A673 (cell line): ENCODE data around the gene STYXL1. TPM values are rescaled to one million over a fixed set of nuclear protein-coding genes. Genes with fewer than 3 reads are reported as not detected.

ENCODE experiments used
- BruUV-seq: library from RNA; stranded (reverse); fragments of 400-500 nt; replicated peaks from 2 replicates; lab custom pipeline; 2021; lab: Mats Ljungman, UMichigan
- CTCF ChIA-PET: fragments of 300-600 bp; sonication (Branson Sonifier 250); formaldehyde crosslinking; loops from one replicate; lab custom pipeline; 2022; ENCODE audit warnings: antibody characterized with exemption; lab: Charles Lee
- POLR2A ChIA-PET: fragments of 300-600 bp; sonication (Branson Sonifier 250); formaldehyde crosslinking; loops from one replicate; lab custom pipeline; 2022; ENCODE audit warnings: antibody characterized with exemption; ENCODE audit not compliant: low non-redundant PET; lab: Charles Lee
- DNase-seq: peaks from one replicate; pipeline ENCODE4 v3.0.0-alpha.2; 2015; ENCODE audit warnings: low spot score
- H3K27ac ChIP-seq: fragments of 200-600 bp; sonication (generic); 2 replicates; pipeline ENCODE4 v1.5.1; 2016; ENCODE audit warnings: mixed run types, low read depth, mild to moderate bottlenecking, mixed read lengths, antibody characterized with exemption, low read length; ENCODE audit not compliant: poor library complexity, severe bottlenecking
- H3K27me3 ChIP-seq: fragments of 200-600 bp; sonication (generic); replicated peaks from 2 replicates; pipeline ENCODE4 v1.6.1; 2017; ENCODE audit warnings: mixed run types, low read depth, mild to moderate bottlenecking, mixed read lengths, antibody characterized with exemption, low read length; ENCODE audit not compliant: insufficient read depth, poor library complexity
- H3K36me3 ChIP-seq: fragments of 200-600 bp; sonication (generic); 2 replicates; pipeline ENCODE4 v1.6.1; 2016; ENCODE audit warnings: mixed run types, mild to moderate bottlenecking, mixed read lengths, antibody characterized with exemption, low read length; ENCODE audit not compliant: insufficient read depth, poor library complexity, severe bottlenecking
- H3K4me1 ChIP-seq: fragments of 200-600 bp; sonication (generic); 2 replicates; pipeline ENCODE4 v1.6.1; 2017; ENCODE audit warnings: mixed run types, mild to moderate bottlenecking, mixed read lengths, antibody characterized with exemption, low read length; ENCODE audit not compliant: insufficient read depth, poor library complexity, severe bottlenecking
- H3K4me3 ChIP-seq: fragments of 200-600 bp; sonication (generic); 2 replicates; pipeline ENCODE4 v1.5.1; 2016; ENCODE audit warnings: low read depth, mixed run types, mild to moderate bottlenecking, mixed read lengths, low read length; ENCODE audit not compliant: poor library complexity, severe bottlenecking
- H3K9me3 ChIP-seq: fragments of 200-600 bp; sonication (generic); 2 replicates; pipeline ENCODE4 v1.6.1; 2016; ENCODE audit warnings: mixed run types, low read depth, mild to moderate bottlenecking, mixed read lengths, antibody characterized with exemption, low read length; ENCODE audit not compliant: poor library complexity, severe bottlenecking
- EZH2 ChIP-seq: fragments of 200-600 bp; sonication (generic); IDR thresholded peaks from 2 replicates; pipeline ENCODE4 v1.6.1; 2017; ENCODE audit warnings: borderline replicate concordance, low read depth, mild to moderate bottlenecking, mixed read lengths, antibody characterized with exemption, low read length; ENCODE audit not compliant: poor library complexity, severe bottlenecking
- intact Hi-C: fragments of 100-400 bp; cut with micrococcal nuclease; formaldehyde crosslinking; loops from one replicate; pipeline ENCODE4 v1.10.0; 2022; ENCODE audit not compliant: unreplicated experiment
- total RNA-seq: library from RNA; stranded (reverse); gene quantifications from 2 replicates; pipeline ENCODE4 v1.2.3, GENCODE V29; 2021
- TF ChIP-seq, protein P1 (sequence below): fragments of 300-800, 200-600 bp; sonication (generic); conservative IDR thresholded peaks from 2 replicates; pipeline ENCODE4 v1.5.1; 2017; ENCODE audit warnings: low read depth, mild to moderate bottlenecking, antibody characterized with exemption, low read length, moderate library complexity, mixed read lengths

STYXL1 gene
- total RNA-seq, 1 experiment from 2014 or later, result 36.3 TPM

DNA sequence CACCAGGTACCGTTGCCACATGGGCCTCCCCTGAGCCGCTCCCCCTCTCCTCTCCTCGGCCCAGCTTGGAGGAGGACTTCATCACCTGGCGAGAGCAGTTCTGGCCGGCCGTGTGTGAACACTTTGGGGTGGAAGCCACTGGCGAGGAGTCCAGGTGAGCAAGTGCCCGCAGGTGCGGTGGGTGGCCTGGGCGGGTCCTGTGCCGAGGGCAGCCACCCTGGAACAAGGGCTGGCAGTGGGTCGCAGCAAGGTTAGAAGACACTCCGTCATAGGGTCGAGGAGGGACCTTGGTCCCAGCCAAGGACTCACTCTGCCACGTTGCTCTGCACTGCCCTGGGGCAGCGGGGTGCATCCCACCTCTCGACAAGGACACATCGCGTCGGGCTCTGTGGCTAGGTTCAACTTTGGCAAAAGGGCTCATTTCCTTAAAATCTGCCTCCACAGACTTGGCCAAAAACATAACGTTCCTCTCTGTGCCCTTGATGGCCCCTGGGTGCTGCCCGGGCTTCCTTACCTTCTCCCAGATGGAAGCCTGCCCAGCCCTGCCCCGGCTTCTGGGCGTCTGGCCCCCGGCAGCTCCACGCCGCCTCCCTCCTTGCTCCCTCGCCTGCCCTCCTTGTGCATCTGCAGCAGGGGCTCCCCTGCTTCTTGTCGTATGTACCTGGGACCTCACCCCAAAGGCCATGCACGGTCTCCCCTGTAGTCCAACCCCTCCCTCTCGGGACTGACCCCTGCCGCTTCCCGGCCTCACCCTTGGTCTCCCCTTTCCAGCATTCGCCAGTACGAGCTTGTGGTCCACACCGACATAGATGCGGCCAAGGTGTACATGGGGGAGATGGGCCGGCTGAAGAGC is 66.1 kb downstream of the STYXL1 start:
- no TSS peak for BruUV-seq
- DNase-seq, result no peak
- ChIA-PET CTCF (no interaction called here), POLR2A (no interaction called here)
- Histone ChIP-seq H3K27me3 (no peaks in the 10 kb centered on the region), H3K4me1 (no peaks in the 10 kb centered on the region), H3K36me3 (peaks cover 34% of the 10 kb centered on the region), H3K27ac (no peak overlapping the region), H3K4me3 (no peak overlapping the region), H3K9me3 (no peaks in the 10 kb centered on the region)
- intact Hi-C loops, result no loop called here
- no peak for TF ChIP-seq EZH2
- TF ChIP-seq, protein P1, sequence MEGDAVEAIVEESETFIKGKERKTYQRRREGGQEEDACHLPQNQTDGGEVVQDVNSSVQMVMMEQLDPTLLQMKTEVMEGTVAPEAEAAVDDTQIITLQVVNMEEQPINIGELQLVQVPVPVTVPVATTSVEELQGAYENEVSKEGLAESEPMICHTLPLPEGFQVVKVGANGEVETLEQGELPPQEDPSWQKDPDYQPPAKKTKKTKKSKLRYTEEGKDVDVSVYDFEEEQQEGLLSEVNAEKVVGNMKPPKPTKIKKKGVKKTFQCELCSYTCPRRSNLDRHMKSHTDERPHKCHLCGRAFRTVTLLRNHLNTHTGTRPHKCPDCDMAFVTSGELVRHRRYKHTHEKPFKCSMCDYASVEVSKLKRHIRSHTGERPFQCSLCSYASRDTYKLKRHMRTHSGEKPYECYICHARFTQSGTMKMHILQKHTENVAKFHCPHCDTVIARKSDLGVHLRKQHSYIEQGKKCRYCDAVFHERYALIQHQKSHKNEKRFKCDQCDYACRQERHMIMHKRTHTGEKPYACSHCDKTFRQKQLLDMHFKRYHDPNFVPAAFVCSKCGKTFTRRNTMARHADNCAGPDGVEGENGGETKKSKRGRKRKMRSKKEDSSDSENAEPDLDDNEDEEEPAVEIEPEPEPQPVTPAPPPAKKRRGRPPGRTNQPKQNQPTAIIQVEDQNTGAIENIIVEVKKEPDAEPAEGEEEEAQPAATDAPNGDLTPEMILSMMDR, result no peak

DNA sequence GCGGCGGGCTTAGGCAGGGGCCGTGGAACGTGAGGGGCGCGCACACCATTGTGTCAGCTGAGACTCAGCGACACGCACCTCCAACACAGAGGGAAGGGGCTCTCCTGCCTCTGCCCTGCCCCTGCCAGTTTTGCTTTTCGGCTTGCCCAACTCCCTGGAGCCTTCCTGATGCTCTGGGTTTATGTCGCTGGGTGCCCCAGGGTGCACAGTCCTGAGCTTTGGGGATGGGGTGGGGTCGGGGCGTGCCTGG is 66.7 kb downstream of the STYXL1 start:
- intact Hi-C loops, result no loop called here

DNA sequence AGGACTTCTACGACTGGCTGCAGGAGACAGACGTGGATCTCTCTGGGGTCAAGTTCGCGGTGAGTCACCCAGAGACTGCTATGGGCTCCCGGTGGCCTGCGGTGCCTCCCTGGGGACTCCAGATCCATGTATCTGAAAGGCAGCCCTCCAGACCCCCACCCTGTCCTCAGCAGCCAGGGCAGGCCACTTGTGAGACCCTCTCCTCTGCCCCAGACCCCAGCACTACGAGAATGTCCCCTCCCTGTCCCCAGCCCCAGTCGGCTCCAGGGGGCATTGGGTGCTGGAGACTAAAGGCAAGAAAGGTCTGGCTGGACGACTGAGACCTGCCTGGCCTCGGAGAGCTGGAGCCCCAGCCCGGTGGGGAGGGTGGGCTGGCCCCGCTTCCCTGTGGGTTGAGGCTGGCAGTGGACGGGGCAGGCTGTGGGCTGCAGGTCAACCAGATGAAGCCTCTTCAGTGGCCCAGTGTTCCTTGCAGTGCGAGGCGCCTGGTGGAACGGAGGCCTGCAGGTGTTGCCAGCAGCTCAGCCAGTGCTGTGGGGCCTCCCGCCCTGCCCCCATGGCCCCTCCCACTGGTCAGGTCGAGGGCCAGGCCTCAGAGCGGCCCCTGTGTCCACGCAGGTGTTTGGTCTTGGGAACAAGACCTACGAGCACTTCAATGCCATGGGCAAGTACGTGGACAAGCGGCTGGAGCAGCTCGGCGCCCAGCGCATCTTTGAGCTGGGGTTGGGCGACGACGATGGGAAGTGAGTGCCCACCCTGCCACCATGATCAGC is 67.2 kb downstream of the STYXL1 start:
- no TSS peak for BruUV-seq
- Histone ChIP-seq H3K27me3 (no peaks in the 10 kb centered on the region), H3K4me3 (no peak overlapping the region), H3K4me1 (no peaks in the 10 kb centered on the region), H3K9me3 (no peaks in the 10 kb centered on the region), H3K36me3 (peaks cover 25% of the 10 kb centered on the region), H3K27ac (no peak overlapping the region)
- intact Hi-C loops, result no loop called here
- POLR2A ChIA-PET, result no interaction called here
- no peak for DNase-seq
- TF ChIP-seq, protein P1, result no peak
- TF ChIP-seq EZH2, result no peak
- CTCF ChIA-PET, result no interaction called here

More for the DNA sequence above, 66.7 kb downstream of the STYXL1 start:
- Histone ChIP-seq H3K9me3 (no peaks in the 10 kb centered on the region), H3K4me3 (no peak overlapping the region), H3K36me3 (peaks cover 30% of the 10 kb centered on the region), H3K27ac (no peak overlapping the region), H3K4me1 (no peaks in the 10 kb centered on the region), H3K27me3 (no peaks in the 10 kb centered on the region)
- POLR2A ChIA-PET, result no interaction called here
- TF ChIP-seq EZH2, result no peak
- TF ChIP-seq, protein P1, result no peak
- DNase-seq, result no peak
- no TSS peak for BruUV-seq
- CTCF ChIA-PET, result no interaction called here
